HS-27A (cell line): ENCODE results near the gene NDUFS8.

Experiments
- DNase-seq: peaks from one replicate; pipeline ENCODE4 v3.0.0-alpha.2; 2012; ENCODE audit warnings: low read depth, missing footprints

NDUFS8 gene

DNA sequence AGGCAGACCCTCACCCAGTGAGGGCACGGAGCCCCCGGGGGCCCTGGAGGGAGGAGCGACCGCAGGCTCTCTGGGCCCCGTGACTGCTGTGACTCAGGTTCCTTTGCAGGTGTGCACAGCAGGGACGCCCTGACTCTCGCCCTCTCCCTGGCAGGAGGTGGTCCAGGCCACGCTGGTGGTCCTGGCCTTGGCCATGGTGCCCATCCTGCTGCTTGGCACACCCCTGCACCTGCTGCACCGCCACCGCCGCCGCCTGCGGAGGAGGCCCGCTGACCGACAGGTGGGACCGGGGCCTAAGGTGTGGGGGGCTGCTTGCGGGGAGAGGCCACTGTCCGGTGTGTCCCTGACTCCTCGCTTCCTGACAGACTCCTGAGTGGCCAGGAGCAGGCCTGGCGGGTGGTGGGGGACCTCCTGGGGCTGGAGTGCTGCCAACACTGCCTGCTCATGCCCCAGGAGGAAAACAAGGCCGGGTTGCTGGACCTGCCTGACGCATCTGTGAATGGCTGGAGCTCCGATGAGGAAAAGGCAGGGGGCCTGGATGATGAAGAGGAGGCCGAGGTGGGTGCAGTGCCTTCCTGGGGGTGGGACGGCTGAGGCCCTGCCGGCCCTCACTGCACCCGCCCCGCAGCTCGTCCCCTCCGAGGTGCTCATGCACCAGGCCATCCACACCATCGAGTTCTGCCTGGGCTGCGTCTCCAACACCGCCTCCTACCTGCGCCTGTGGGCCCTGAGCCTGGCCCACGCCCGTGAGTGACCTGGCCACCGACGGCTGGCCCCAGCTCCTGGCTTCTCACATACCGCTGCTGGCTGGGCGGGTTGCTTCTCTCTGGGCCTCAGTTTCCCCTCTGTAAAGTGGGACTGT, 19.3 kb downstream of the NDUFS8 start:
- DNase-seq, result no peak

- no peak for DNase-seq
Observed at GRCh38 chr11:68050371-68050841, 19.9 kb downstream of the NDUFS8 start.

DNA sequence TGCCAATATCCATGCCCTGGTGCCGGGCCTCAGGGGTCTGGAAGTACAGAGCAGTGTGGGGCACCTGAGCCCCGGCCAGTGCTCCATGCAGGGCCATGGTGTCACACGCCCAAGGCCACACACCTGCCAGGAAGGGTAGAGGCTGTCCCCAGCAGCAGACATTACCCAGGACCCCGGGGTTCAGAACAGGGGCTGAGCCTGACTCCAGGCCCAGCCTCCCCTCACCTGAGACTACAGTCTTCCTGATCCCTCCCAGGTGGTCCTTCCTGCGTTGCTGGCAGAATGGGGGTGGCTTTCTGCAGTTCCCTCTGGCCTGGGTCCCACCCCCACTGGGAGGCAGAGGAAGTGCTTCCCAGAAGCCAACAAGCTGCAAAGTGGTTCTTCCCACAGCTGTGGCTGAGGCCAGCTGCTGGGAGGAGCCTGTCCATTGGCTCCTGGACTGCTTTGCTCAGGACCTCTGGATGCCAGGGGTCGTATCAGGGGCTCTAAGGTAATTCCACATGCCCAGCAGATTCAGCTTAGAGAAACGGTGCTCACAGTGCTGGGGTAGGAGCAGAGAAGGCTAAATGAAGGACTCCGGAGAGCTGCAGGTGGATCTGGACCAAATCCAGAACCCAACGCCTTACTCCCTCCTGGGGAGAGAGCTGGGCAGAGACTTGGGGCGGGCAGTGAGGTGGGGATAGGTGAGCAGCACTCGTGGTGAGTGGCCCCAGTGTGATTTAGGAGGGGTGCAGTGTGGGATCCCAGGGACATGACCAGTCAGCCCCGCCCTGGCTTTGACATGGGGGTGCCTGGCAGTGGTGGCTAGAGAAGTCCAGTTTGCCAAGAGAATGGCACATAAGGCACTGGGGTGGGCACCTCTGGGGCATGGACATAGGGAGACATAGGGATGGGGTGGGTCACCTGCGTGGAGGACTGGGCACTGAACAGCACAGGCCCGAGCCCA, 21.0 kb downstream of the NDUFS8 start:
- no peak for DNase-seq

- DNase-seq, result no peak
Observed at GRCh38 chr11:68052137-68052873, 21.8 kb downstream of the NDUFS8 start.

DNA sequence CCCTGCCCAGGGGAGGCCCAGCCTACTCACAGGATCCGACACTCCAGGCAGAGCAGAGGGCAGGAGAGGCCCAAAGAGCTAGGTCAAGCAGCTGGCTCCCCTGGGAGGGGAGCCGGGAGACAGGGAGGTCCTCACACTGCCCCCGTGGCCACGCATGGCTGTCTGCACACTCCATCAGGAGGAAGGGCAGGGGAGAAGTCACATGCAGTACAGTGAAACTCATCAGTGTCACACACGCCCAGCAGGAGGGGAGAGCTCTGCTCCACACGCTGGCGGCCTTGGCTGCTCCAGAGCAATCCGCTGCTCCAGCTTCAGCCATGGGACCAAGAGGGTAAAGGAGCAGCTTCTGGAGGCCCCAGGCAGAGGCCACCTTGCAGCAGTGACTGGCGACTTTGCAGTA, 22.6 kb downstream of the NDUFS8 start:
- no peak for DNase-seq

GRCh38 chr11:68053981-68054812, 23.7 kb downstream of the NDUFS8 start:
- DNase-seq, result no peak

- DNase-seq, result no peak
Observed at GRCh38 chr11:68056317-68057285, 26.1 kb downstream of the NDUFS8 start.

DNA sequence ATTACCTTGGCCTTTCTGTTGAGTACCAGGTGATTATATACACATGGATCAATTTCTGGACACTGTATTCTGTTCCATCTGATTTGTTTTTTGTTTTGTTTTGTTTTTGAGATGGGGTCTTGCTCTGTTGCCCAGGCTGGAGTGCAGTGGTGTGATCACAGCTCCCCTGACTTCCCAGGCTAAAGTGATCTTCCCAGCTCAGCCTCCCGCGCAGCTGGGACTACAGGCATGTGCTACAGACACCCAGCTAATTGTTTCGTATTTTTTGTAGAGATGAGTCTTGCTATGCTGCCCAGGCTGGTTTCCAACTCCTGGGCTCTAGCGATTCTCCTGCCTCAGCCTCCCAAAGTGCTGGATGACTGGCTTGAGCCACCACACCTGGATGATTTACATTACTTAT, 27.3 kb downstream of the NDUFS8 start:
- no peak for DNase-seq

- no peak for DNase-seq
Observed at GRCh38 chr11:68061508-68061907, 31.0 kb downstream of the NDUFS8 start.

DNA sequence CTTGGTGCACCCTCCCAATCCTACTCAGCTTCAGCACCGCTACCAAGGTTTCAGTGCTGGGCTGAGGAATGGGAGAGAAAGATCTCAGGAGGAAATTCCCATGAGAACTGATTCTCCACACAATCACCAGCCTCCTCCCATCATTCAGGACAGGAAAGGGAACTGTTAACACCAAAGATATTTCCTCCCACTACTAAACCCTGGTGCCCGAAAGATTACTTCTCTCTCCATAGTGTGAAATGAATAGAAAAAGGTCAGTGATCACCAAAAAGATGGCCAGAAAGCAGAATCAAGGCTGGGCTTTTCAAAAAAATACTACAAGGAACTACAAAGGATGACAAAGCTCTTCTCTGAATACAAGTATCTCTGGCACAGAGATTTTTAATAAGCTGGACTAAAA, 34.4 kb downstream of the NDUFS8 start:
- DNase-seq, result no peak

DNA sequence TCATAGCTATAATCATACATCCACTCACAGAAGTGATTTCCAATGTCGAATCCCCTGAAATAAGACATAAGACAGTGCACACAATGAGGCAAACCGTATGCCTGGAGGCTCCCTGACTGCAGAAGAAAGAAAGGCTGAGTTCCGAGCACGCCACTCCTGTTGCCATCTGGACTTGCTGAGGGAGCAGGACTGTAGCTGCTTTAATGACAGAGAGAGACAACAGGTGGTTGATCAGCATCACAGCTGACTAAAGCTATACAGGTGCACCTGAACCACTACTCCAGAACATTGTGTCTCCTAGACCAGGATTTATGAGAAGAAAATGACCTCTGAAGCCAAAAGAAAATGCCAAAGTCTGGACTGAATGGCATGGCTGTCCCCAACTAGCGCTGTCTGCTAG, 35.4 kb downstream of the NDUFS8 start:
- no peak for DNase-seq

DNA sequence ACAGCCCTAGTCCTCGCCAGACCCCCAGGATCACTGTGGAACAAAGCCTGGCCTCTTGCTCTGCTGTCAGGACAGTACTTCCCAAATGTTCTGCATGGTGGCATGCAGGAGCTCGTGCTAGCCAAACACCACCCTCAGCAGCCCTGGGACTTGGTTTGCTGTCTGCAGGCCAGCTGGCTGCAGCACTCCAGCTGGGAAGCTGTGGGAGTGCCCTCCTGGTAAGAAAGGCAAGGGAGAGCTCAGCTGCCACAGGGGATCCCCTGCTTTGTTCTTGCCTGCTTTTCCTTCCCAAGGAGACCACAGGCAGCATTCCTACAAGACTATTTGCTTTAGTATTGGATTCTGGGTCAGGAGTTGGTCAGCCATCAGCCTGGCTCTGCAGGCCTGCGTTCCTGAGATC, 36.3 kb downstream of the NDUFS8 start:
- DNase-seq, result no peak

DNA sequence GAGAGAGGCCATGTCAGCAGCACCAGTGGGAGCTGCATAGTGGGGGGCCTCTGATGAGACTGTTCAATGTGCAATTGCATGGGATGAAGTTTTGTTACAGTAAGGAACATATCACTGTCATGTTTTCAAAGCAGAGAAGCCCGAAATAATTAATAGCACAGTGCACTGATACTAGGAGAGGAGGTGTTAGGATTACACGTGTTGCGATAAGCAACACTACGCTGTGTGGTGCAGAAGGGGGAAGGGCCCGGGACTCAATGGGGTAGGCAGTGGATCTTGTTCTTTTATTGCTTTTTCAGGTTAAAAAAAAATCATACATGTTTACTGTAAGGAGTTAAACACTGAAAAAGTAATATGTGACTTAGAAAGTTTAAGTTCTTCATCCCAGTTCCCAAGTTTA, 37.5 kb downstream of the NDUFS8 start:
- DNase-seq, result no peak

- no peak for DNase-seq
Observed at GRCh38 chr11:68071281-68072048, 41.0 kb downstream of the NDUFS8 start.

- DNase-seq, result no peak
Observed at GRCh38 chr11:68074584-68075352, 44.3 kb downstream of the NDUFS8 start.

- no peak for DNase-seq
Observed at GRCh38 chr11:68076371-68077042, 46.0 kb downstream of the NDUFS8 start.

- no peak for DNase-seq
Observed at GRCh38 chr11:68077617-68078582, 47.4 kb downstream of the NDUFS8 start.
